Esophagus muscularis mucosa (tissue), 4 donors: ENCODE measurements around the gene RERE. TPM values are rescaled to one million over a fixed set of nuclear protein-coding genes. Genes with fewer than 3 reads are reported as not detected.

Source experiments
- DNase-seq: peaks from one replicate; pipeline ENCODE4 v3.0.0-alpha.2; 2017; ENCODE audit errors: extremely low spot score
- H3K27ac ChIP-seq, 4 donors: fragments of 200-600 bp; sonication (generic); replicated peaks in 1 of 4; 1 replicate in 3 of 4; 2 replicates in 1 of 4; pipeline ENCODE4 v1.5.1; 2016 to 2019; ENCODE audit warnings: mild to moderate bottlenecking in 1 of 4
- H3K27me3 ChIP-seq, 4 donors: fragments of 200-600 bp; sonication (generic); one replicate each; pipeline versions ENCODE4 v1.5.1 to v1.6.0; 2016 to 2019
- H3K36me3 ChIP-seq, 4 donors: fragments of 200-600 bp; sonication (generic); one replicate each; pipeline ENCODE4 v1.5.1; 2016 to 2019
- H3K4me1 ChIP-seq, 4 donors: fragments of 200-600 bp; sonication (generic); one replicate each; pipeline ENCODE4 v1.5.1; 2016 to 2019
- H3K4me3 ChIP-seq, 4 donors: fragments of 200-600 bp; sonication (generic); 1 replicate in 2 of 4; 2 replicates in 2 of 4; pipeline ENCODE4 v1.5.1; 2016 to 2019; ENCODE audit warnings: mild to moderate bottlenecking in 4 of 4, moderate library complexity in 1 of 4
- H3K9me3 ChIP-seq, 4 donors: fragments of 200-600 bp; sonication (generic); 1 replicate in 3 of 4; 2 replicates in 1 of 4; pipeline ENCODE4 v1.5.1; 2016 to 2019
- CTCF ChIP-seq, 3 experiments: fragments of 200-600 bp in 2 of 3; fragments of 450-650 bp in 1 of 3; sonication (generic) in 2 of 3; IDR thresholded peaks; one replicate each; pipeline ENCODE4 v1.5.1; 2017 to 2019; ENCODE audit warnings: antibody characterized with exemption in 3 of 3, mild to moderate bottlenecking in 2 of 3, moderate library complexity in 1 of 3
- EP300 ChIP-seq: sonication (generic); formaldehyde crosslinking; IDR thresholded peaks from one replicate; pipeline ENCODE4 v1.6.1; 2017; ENCODE audit warnings: antibody characterized with exemption
- POLR2A ChIP-seq: fragments of 450-650 bp; IDR thresholded peaks from one replicate; pipeline ENCODE4 v1.6.1; 2017; ENCODE audit warnings: antibody characterized with exemption, moderate library complexity, mild to moderate bottlenecking, low read depth
- POLR2AphosphoS5 ChIP-seq, 2 donors: sonication (generic); formaldehyde crosslinking; IDR thresholded peaks; one replicate each; pipeline ENCODE4 v1.6.1; 2017; ENCODE audit warnings: antibody characterized with exemption in 2 of 2
- WGBS: methylation state at CpG from one replicate; pipeline ENCODE4 v1.1.5; 2018; 5-methylcytosine and 5-hydroxymethylcytosine counted together
- intact Hi-C: fragments of 100-400 bp; cut with DNase I; formaldehyde crosslinking; loops from one replicate; pipeline ENCODE4 v1.15.1; 2023
- total RNA-seq, 4 donors: library from RNA; depleted of rRNA; stranded (reverse); fragments of >200 nt; gene quantifications; one replicate each; pipeline versions ENCODE4 v1.1.0 to v1.2.1, GENCODE V29; 2016

The RERE gene
- total RNA-seq, 4 donors from 2014 or later: 133 to 212 (median 168) TPM

DNA sequence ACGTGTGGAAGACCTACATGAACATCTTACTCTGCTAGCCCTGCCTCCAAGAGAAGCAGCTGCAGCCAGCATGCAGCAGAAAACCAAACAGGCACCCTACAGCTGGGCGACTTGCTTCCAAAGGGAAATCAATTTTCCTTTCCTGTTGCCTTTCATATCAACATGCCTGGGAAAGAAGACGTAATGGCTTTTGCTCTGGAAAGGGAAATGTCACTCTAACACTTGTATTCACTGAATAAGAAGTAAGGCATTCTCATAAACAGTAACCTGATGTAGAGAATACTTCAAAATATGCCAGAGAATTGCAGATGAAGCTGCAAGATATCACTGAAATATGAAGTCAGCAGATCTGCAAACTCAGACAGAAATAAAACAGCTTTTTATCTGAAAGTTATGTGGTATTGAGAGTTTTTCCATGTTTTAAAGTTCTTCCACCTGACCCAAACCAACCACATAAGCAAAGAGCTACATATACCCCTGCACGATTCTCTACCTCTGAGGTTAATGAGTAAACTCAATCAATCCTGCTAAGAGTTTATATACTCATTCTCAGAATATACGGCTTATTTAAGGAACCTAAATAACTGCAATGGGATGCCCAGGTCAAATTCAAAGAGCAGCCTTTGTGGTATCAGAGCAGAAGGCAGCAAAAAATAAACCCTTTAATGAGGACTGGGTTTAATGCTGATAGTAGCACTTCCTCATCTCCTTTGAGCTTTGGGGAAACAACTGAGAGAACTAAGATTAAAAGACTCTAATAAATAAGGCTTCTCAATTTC is 150.9 kb downstream of the RERE start:
- Histone ChIP-seq H3K4me1 (peaks cover 85 to 96% (median 94%) of the 10 kb centered on the region in 4 donors), H3K27ac (peak overlapping the region in 2 of 4 donors; percentile 1 to 24)
- WGBS: 43% methylated on average over 5 of the region's 5 CpGs

DNA sequence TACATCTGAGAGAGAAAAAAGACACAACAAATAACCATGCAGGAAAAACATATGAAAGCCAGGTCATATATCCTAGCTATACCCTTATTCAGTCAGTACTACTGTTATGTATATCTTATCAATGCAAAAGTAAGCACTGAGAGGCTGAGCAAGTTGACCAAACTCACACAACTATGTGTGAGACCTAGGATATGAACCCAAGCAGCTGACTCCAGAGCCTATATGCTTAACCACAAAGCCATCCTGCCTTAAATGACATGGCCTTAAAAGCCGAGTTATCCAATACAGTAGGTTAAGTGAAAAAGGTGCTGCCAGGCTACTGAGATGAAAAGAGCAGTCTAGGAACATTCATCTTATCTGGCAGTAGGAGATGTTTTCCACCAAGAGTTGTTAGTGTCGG is 151.6 kb downstream of the RERE start:
- H3K4me1 ChIP-seq: peaks cover 89 to 96% (median 94%) of the 10 kb centered on the region in 4 donors
- no peaks in the 10 kb centered on the region for H3K9me3 ChIP-seq
- H3K27me3 ChIP-seq: no peaks in the 10 kb centered on the region
- DNase-seq: no peak
- intact Hi-C loops: no loop called here
- TF ChIP-seq POLR2AphosphoS5 (IDR thresholded peaks at IDR 0.05): no peak
- TF ChIP-seq EP300: no peak
- no peak for TF ChIP-seq CTCF (IDR thresholded peaks at IDR 0.05)
- TF ChIP-seq POLR2A: no peak
- peak overlapping the region in 1 of 4 donors; percentile 24 for H3K27ac ChIP-seq
- no peak overlapping the region for H3K4me3 ChIP-seq
- 65% methylated on average over 2 of the region's 2 CpGs for WGBS
- no peaks in the 10 kb centered on the region for H3K36me3 ChIP-seq

More for the DNA sequence above, 150.9 kb downstream of the RERE start:
- no peaks in the 10 kb centered on the region for H3K27me3 ChIP-seq
- intact Hi-C loops: no loop called here
- no peak for DNase-seq
- H3K4me3 ChIP-seq: no peak overlapping the region
- no peaks in the 10 kb centered on the region for H3K36me3 ChIP-seq
- H3K9me3 ChIP-seq: no peaks in the 10 kb centered on the region
- TF ChIP-seq EP300 (no peak), POLR2A (no peak), CTCF (IDR thresholded peaks at IDR 0.05) (no peak), POLR2AphosphoS5 (IDR thresholded peaks at IDR 0.05) (no peak)

- peaks cover 89 to 96% (median 94%) of the 10 kb centered on the region in 4 donors for H3K4me1 ChIP-seq
- DNase-seq: no peak
- intact Hi-C loops: no loop called here
- WGBS: 90% methylated on average over 4 of the region's 4 CpGs
- no peak for TF ChIP-seq POLR2AphosphoS5 (IDR thresholded peaks at IDR 0.05)
- no peak for TF ChIP-seq POLR2A
- TF ChIP-seq EP300: no peak
- no peak for TF ChIP-seq CTCF (IDR thresholded peaks at IDR 0.05)
- no peak overlapping the region for H3K27ac ChIP-seq
- H3K4me3 ChIP-seq: no peak overlapping the region
- H3K9me3 ChIP-seq: no peaks in the 10 kb centered on the region
- no peaks in the 10 kb centered on the region for H3K36me3 ChIP-seq
- no peaks in the 10 kb centered on the region for H3K27me3 ChIP-seq
These were observed 152.6 kb downstream of the RERE start for GRCh38 chr1:8664887-8665286.

GRCh38 chr1:8663915-8664329 is 153.5 kb downstream of the RERE start:
- Histone ChIP-seq H3K4me3 (peak overlapping the region in 2 of 4 donors; percentile 1 to 5), H3K4me1 (peaks cover 87 to 97% (median 95%) of the 10 kb centered on the region in 4 donors), H3K9me3 (no peaks in the 10 kb centered on the region), H3K27me3 (no peaks in the 10 kb centered on the region), H3K36me3 (no peaks in the 10 kb centered on the region), H3K27ac (peak overlapping the region in 2 of 4 donors; percentile 17 to 49)
- WGBS: 31% methylated on average over 2 of the region's 2 CpGs
- DNase-seq: no peak
- TF ChIP-seq EP300: no peak
- TF ChIP-seq POLR2AphosphoS5 (IDR thresholded peaks at IDR 0.05): peak in 1 of 2 donors; percentile 7
- no peak for TF ChIP-seq CTCF (IDR thresholded peaks at IDR 0.05)
- no peak for TF ChIP-seq POLR2A
- intact Hi-C loops: no loop called here
